HG02943 (cell line): ENCODE results near the gene IQGAP2.

Experiments
- ATAC-seq: cut with Tn5 transposase; IDR thresholded peaks from one replicate; pipeline ENCODE4 v1.9.1; 2021; ENCODE audit warnings: mild to moderate bottlenecking, low read depth, moderate library complexity; ENCODE audit not compliant: unreplicated experiment

The IQGAP2 gene

DNA sequence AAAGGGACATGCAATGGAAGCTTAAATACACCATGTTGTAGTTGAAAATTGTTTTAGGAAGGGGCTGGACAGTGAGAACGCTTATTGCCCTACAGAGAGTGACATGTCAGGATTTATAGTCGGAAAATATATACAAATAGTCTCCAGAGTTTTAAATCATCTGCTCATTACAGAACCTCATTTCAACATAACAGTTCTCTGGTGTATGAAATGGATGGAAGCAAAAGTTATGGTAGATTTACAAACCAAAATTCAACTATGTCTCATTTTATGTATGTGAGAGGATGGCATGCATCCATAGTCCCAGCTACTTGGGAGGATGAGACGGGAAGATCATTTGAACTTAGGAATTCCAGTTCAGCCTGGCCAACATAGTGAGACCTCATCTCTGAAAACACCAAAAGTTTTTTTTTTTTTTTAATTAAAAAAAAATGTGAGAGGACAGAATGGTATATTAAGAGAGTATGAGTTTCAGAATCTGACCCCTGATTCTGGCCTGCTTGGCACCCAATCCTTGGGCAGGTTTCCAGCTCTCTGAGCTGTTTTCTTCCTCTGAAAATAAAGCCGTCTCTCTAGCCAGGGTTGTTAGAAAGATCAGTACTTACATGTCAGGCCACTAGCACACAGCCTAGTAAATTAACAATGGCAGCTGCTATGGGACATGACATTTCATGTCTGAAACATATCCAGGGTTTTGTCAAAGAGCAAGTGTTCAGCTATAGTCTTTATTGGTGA lies 40.1 kb downstream of the IQGAP2 start:
- no peak for ATAC-seq

DNA sequence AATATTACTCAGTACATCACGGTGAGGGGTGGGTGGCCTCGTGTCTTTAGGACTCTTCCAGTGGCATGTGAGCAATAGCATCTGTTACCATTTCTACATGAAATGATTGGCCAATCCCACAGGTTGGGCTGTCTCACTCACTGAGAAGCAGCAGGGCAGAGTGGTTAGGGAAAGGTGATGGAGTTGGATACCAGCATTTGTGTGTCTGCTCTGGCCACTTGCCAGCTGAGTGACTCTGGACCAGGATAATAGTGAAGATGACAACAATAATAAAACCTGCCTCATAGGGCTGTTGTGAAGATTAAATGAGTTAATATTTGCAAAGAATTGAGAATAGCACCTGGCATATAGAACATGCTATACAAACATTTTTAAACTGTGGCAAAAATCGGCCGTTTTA lies 42.0 kb downstream of the IQGAP2 start:
- no peak for ATAC-seq

DNA sequence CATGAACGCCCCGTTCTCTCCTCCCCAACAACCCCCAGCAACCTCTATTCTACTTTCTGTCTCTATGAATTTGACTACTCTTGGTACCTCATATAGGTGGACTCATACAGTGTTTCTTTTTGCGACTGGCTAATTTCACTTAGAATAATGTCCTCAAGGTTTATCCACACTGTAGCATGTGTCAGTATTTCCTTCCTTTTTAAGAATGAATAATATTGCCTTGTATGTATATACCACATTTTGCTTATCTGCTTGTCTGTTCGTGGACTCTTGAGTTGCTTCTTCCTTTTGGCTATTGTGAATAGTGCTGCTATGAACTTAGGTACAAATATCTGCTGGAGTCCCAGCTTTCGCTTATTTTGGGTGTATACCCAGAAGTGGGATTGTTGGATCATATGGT lies 42.7 kb downstream of the IQGAP2 start:
- ATAC-seq, result no peak

DNA sequence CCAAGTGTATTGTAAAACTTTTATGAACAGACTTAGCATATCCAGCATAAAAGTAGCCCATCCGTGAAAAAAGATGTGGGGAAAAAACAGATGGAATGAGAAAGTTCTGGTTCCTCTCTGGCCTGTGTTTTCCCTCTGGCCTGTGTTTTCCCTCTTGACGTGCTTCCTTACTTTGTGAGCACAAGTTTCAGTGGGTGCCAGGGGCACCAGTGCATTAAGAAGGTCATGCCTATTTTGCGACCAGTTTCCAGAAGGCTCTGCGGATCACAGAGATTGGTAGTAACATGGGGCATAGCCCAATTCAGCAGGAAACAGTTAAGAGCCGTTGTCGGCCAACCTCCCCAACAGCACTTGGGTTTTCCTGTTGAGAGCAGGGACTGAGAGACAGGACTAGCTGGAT lies 43.7 kb downstream of the IQGAP2 start:
- ATAC-seq, result no peak

DNA sequence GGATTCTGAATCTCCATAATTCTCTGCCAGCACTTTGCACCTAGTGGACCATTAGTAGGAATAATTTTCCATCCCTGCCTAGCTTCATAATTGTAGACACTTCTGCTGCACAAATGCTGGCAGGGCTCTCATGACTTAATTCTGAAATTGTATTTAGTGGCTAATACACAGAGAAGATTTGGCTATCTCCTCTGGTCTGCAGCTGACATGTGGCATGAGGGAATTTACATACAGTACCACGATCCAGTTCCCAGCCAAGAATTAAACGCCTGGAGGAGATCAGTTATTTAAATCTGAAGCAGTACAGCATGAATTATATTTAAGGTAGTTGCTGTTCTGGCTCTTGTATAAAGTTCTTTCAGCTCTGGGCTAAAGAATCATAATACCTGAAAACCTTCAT lies 46.5 kb downstream of the IQGAP2 start:
- no peak for ATAC-seq

DNA sequence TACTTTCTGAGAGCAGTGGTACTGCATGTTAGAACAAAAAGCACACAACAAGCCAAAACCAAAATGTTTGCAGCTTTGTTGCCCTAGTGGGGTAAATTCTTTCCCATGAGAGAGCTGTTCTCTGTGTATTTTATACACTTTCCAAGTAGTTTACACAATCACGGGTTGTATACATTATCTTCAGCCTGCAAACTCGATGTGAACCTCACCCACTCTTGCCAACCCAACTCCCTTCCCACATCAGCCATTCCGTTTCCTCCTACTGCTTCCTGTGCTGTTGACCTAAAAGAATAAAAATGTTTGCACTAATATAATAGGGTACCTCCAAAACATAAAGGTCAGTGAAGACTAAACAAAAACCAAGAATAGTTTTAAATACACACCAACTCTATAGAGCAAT lies 47.0 kb downstream of the IQGAP2 start:
- no peak for ATAC-seq

DNA sequence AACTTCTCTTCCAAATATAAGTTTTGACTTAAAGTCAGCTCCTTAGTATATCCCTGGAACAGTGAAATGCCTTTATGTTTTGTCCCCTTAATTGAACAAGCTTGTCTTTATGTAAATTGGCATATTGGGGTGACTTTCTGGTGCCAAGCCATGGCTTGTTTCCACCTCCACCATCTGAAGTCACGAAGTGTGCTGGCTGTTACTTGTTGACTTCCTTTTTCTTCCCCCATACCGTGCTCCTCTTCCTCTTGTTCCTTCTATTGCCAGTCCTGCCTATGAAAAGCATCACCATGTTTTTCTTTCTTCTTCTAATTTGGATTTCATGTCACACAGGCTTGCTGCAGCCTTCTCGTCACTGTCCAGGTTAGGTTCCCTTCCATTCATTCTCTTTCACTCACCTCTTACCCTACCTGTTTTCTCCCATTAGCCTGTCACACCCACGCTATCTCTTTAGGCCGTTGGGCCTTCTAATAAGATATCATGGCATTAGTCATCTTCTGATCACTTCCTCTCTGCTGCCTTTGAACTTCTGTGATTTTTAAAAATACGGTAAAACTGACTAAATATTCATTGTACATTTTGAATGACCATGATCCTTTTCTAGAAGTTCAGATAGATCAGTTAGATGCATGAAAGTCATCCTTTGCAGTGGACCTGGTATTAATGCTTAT lies 48.1 kb downstream of the IQGAP2 start:
- ATAC-seq, result no peak

DNA sequence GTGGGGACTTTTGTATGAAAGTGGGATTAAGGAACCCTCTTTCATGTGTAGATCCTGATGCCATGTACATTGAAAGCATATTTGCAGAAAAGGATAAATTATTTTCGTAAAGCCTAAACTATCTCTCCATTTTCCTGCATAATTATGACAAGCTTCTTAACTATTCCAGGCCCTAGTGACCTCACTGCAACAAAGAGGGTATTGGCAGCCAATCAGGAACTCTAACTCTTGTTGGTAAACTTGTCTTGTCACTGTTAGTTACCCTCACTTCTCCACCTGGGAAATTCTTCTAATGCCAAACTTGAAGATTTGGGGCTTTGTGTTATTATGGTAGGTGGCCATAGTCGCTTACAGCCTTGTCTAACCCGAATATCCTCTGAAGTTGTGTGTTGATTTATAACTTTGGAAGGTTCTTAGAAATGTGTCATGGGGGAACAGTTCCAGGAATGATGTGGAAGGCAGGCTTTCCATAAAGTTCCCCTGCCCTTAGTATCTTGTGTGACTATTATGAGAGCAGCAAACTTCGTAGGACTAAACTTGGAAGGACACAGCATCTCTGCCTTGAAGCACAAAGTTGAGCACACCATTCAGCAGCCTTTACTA lies 52.5 kb downstream of the IQGAP2 start:
- no peak for ATAC-seq

DNA sequence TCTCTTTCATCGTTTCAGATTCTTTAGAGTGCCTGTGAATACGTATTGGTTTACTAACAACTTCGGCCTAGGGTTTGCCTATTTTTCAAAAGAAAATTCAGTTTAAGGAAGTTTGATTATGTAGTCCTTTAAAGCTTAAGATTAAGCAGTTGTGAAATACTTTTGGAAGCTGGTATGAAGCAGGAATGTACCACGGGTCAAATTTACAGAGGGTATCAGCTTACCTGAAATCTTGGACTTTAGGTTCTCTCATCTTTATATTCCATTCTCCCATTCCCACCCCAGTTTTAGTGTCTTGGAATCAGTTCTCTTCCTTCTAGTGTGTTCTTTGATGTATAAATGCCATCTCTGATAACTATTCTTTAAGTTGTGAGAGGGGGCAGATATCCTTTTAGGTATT lies 53.2 kb downstream of the IQGAP2 start:
- no peak for ATAC-seq

DNA sequence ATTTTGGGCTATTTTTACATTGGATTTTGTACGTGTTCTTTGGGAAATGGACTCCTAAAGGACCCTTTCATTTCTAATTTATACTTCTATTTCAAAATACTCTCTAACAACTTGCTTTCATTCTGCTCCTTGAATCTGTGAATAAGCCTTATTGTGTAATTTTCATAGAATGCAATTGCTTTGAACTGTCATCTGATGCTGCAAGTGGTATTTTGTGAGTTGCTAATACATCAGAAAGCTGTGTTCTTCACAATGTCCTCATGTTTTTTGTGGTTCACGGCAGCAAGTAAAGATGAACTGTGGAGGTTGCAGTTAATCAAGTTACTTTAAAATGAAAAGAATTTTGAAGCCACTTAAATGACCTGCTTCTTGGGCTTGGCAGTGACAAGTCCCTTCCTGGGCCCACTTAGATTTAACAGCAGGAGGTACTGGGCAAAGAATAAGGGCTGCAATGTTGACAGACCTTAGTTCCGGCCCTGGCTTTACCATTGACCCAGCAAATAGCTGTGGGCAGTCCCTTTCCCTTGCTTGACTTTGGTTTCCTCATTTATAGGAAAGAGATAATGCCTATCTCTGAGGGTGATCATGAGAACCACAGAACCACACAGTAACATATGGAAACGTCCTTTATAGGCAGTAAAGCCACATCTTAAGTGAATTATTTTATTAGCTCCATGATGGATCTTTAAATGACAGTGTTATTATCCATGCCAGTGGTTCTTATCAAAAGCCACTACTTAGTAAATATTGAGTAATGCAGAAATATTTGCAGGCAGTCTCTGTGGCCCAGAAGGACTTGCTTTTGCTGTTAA lies 54.8 kb downstream of the IQGAP2 start:
- no peak for ATAC-seq

DNA sequence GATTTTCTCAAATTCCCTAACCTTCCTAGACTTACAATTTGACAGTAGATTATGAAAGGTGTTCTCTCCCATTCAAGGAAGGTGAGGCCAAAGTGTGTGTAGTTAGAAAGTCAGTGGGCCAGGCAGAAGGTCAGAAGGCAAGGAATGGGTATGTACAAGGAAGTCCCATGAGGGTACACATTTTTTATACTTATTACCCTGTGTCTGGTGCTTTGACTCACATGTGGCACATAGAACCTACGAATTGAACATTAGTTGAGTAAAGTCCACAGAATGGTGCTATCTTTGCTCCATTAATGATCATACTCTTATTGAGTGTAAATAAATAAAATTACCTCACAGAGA lies 55.4 kb downstream of the IQGAP2 start:
- ATAC-seq, result no peak

DNA sequence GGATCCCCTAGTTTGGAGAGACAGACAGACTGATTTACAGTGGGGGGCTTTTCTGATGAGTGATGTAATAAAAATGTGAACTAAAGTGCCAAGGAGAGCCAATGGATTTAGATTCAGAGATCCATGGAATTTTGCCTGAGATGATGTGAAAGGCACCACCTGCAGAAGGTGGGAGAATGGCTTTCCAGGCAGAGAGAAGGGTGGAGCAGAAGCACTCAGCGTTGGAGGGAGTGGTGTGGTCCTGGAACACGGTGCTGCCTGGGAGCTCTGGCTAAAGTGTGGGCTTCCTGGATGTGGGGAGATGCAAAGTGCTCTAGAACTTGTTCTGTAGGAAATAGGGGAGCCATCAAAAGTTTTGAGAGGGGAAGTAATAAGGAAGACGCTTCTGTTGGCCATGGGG lies 57.0 kb downstream of the IQGAP2 start:
- no peak for ATAC-seq

DNA sequence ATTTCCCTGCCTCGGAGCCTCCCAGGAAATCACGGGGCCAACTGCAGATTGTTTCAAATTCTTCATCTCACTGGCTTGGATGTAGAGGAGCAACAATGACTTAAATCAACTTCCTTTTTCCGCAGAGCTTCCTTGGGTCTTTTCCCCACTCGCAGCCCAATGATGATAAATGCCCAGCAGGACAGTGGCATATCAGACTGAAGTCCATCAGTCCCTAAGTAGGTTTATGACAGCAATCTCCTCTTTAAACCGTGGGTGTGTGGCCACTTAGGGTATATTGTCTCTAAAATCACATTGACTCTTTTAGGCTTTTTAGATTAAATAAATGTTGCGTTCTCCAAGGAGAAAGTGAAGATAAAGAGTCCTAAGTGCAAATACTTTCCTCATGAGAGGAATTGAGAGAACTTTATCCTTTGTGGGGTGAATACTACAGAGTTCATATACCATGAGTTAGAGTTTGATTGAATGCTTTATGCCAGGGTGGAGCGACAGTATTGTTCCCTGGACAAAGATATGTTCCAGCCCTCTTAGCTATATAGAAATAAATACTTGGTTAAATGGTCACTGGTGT lies 59.1 kb downstream of the IQGAP2 start:
- no peak for ATAC-seq

DNA sequence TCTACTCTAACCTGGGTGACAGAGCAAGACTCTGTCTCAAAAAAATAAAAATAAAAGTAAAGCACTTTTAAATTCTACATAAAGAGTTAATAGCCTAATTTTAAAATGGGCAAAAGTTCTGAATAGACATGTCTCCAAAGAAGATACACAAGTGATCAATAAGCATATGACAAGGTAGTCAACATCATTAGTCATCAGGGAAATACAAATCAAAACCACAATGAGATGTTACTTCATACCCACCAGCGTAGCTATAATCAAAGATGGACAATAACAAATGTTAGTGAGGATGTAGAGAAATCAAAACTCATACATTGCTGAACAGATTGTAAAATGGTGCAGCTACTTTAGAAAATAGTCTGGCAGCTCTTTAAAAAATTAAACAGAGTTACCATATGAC lies 64.1 kb downstream of the IQGAP2 start:
- ATAC-seq, result no peak

DNA sequence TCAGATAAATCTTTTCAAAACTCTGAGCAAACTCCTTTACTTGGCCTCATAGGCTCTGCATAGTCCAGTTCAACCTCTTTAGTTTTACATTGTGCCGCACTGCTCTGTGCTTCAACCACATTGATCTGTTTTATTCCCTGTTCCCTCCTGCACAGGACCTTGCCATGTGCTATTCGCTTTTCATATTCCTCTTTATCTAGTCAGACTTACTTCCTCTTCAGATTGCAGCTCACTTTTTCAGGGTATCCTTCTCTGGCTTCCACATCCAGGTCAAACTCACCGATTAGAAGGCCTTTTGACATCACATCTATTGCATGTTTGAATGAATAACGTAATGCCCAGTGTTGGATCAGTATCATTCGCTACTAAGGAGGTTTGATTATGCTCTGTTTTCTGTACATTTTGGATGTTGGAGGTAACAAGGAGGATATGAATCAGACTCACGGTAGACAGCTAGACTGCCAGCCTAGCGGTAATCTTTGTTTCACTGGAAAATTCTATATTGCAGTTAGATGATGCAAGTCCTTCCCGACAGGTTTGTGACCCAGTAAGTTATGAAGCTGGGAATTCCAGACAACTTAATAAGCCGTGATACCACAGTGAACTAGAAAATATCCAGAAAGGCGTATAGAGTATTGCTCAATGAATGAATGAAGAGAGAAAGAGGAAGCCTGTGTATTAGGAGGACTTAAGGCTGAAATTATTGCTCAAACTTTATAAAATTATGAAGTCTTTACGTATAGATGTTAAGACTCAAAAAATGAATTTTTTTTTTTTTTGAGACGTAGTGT lies 65.7 kb downstream of the IQGAP2 start:
- ATAC-seq, result no peak

DNA sequence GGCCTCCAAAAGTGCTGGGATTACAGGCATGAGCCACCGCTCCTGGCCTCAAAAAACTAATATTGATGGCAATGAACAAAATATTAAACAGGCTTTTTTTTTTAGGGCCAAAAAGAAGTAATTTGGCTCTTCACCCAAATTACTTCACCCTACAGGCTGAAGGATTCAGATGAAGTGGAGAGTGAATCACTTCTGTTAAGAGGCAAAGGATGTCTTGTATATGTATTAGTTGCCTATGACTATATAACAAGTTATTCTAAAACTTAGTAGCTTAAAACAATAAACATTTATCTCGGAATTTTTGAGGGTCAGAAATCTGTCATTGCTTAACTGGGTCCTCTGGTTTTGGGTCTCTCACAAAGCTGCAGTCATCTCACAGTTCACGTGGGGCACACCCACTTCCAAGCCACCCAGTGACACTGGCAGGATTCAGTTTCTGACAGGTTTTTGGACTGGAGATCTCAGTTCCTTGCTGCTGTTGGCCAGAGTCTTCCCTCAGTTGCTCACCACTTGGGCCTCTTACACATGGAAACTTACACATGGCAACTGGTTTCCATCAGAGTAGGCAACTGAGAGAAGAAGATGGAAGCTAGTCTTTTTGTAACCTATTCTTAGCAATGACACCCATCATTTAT lies 66.7 kb downstream of the IQGAP2 start:
- ATAC-seq, result no peak

DNA sequence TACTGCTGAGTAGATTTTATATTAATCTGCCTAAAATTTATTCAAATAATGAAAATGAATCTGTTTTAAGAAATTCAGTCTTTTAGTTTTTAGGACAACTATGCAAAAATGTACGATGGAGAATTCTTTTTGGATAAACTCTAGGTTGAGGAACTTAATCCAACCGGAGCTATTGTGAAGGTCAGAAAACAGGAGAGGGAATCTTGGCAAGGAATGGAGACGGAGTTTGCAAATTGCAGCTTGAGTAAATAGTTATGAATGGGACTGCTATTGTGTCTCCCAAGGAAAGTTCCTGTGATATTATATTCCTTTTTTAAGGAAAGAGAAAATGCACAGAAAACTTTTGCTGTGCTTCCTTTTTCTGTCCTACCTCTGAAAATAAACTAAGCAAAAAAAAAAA lies 67.9 kb downstream of the IQGAP2 start:
- no peak for ATAC-seq

DNA sequence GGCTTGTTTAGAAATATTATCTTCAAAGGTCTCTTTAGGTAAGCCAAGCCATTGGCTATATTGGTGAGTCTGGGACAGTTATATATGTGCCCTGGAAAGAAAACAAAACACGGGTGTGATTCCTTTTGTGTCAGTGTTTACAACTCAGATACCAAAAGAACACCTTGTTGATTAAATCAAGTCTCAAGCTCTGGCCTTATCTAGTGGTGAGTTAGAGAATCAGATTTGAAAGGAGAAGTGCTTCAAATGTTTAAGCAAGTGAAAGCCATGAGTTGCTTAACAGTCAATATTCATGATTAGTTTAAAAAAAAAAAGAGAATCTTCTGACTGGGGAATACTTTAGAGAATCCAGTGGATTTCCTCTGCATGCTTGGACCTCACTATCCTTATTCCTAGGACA lies 68.3 kb downstream of the IQGAP2 start:
- ATAC-seq, result no peak

DNA sequence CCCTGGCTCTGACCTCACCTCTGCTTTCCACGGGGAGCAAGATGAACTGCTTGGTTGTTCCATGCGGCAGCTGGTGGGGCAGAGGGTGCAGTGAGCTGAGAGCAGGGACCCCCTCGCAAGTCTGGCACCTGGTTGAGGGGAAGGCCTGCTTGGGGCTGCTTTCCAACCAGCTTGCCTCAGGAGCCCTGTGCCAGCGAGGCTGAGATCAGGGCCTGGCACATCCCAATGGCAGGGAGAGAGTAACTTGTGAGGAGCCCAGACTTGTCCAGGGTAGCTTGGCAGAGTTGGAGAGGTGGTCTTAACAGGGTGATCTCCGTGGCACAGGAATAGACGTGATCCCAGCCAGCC lies 68.9 kb downstream of the IQGAP2 start:
- ATAC-seq, result no peak
